ENCODE results near the gene CCDC116.
"Not testable (repeated sequence)": the region's sequence is repeated elsewhere in the genome, so short reads cannot be mapped to it uniquely, and the experiment has no call there.

Gene CCDC116

GRCh38 chr22:21677606-21678443, 45.3 kb downstream of the CCDC116 start:
- no peak overlapping the region for H3K4me3 ChIP-seq (ENCODE audit: low read length)
- no peak overlapping the region for H2AFZ ChIP-seq (ENCODE audit: low read depth, low read length)
- H3K4me1 ChIP-seq (ENCODE audit: insufficient read depth, low read length) = no peaks in the 10 kb centered on the region
- peaks cover 4% of the 10 kb centered on the region for H3K9me3 ChIP-seq (ENCODE audit: low read length)
- H3K27me3 ChIP-seq (ENCODE audit: insufficient read depth, low read length) = no peaks in the 10 kb centered on the region
- peaks cover 47% of the 10 kb centered on the region for H3K36me3 ChIP-seq (ENCODE audit: insufficient read depth, low read length)

GRCh38 chr22:21678842-21679241, 46.3 kb downstream of the CCDC116 start:
- H3K4me3 ChIP-seq (ENCODE audit: low read length); H3K9me3 ChIP-seq (ENCODE audit: low read length); H3K4me1 ChIP-seq (ENCODE audit: insufficient read depth, low read length); H2AFZ ChIP-seq (ENCODE audit: low read depth, low read length); H3K27me3 ChIP-seq (ENCODE audit: insufficient read depth, low read length): not testable (repeated sequence)
- H3K36me3 ChIP-seq (ENCODE audit: insufficient read depth, low read length) = peaks cover 42% of the 10 kb centered on the region

GRCh38 chr22:21679383-21679782, 46.8 kb downstream of the CCDC116 start:
- Histone ChIP-seq H3K27me3 (ENCODE audit: insufficient read depth, low read length) (no peaks in the 10 kb centered on the region), H3K4me3 (ENCODE audit: low read length) (no peak overlapping the region), H3K4me1 (ENCODE audit: insufficient read depth, low read length) (no peaks in the 10 kb centered on the region), H3K36me3 (ENCODE audit: insufficient read depth, low read length) (peaks cover 36% of the 10 kb centered on the region), H2AFZ (ENCODE audit: low read depth, low read length) (no peak overlapping the region), H3K9me3 (ENCODE audit: low read length) (peaks cover 4% of the 10 kb centered on the region)

- H3K36me3 ChIP-seq (ENCODE audit: insufficient read depth, low read length) = peaks cover 24% of the 10 kb centered on the region
- no peak overlapping the region for H2AFZ ChIP-seq (ENCODE audit: low read depth, low read length)
- no peaks in the 10 kb centered on the region for H3K27me3 ChIP-seq (ENCODE audit: insufficient read depth, low read length)
- H3K9me3 ChIP-seq (ENCODE audit: low read length) = peaks cover under 1% of the 10 kb centered on the region
- no peak overlapping the region for H3K4me3 ChIP-seq (ENCODE audit: low read length)
- H3K4me1 ChIP-seq (ENCODE audit: insufficient read depth, low read length) = no peaks in the 10 kb centered on the region
Measured at GRCh38 chr22:21680830-21681565, 48.4 kb downstream of the CCDC116 start.

DNA sequence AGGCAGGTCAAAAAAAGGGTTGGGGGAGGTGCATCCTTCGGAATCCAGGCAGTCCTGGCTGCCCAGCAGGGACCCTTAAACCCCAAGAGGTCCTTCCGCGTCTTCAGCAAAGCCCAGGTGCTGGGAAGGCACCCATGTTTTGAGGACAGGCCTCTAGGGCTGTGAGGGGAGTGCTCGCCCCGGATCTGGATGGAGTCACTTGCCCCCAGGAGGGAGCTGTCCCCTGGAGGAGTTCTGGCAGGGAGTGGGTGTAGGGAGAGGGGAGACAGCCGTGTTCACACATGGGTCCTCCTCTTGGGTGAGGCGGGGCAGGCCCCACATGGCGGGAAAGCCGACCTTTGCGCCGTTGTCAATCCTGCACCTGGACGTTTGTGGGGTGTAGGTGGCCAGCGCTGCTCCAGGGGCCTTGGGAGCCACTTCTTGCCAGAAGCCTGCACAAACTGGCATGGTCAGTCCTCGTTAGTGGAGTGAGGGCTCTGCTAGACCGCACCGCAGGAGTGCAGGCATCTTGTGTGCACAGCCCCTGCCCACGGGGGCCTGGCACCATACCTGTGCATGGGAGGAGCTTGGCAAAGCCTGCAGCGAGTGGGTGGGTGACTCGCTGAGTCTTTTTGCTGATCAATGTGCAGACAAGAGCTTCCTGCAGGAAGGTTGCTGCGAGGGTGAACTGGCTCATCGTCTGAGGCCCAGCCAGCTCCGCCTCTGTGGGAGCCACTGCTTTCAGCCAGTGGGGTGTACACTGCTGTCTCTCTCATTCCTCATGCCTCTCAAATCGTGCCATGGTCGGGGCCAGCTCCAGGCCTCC, 49.2 kb downstream of the CCDC116 start:
- H3K36me3 ChIP-seq (ENCODE audit: insufficient read depth, low read length) = peaks cover 29% of the 10 kb centered on the region
- H3K4me3 ChIP-seq (ENCODE audit: low read length) = no peak overlapping the region
- H3K4me1 ChIP-seq (ENCODE audit: insufficient read depth, low read length) = no peaks in the 10 kb centered on the region
- no peak overlapping the region for H2AFZ ChIP-seq (ENCODE audit: low read depth, low read length)
- H3K27me3 ChIP-seq (ENCODE audit: insufficient read depth, low read length) = no peaks in the 10 kb centered on the region
- no peaks in the 10 kb centered on the region for H3K9me3 ChIP-seq (ENCODE audit: low read length)

DNA sequence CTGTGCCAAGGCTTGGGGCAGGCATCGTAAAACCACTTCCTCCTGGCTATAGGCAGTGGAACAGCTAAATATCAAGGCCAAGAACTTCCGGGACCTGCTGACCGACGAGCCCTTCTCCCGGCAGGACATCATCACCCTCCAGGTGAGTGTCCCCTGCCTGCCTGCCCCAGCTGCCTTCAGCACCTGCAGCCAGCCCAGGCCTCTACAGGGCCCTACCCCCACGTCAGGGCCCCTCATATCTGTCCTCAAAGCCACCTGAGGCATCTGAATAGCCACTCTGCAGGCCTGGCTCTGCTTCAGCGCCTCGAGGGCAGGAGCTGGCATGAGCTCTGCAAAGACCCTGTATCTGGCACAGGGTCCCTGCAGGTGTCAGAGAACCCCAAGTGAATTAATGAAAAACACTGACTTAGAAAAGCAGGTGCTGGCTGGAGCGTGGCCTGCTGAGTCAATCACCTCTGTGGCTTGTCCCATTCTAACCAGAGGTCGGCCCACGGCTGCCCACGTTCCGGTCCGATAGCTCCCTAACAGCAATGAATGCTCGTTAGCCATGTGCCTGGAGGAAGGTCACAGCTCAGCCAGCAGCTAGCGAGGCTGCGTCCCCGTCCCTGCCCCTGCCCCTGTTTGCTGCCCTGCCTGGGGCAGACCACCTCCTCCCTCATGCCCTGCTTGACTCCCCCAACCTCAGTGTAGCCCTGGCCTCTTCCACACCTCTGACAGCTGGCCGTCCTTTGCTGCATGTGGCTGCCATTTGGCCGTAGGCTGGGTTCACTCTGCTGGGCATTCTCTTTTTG, 50.0 kb downstream of the CCDC116 start:
- H2AFZ ChIP-seq (ENCODE audit: low read depth, low read length) = no peak overlapping the region
- H3K4me3 ChIP-seq (ENCODE audit: low read length) = no peak overlapping the region
- no peaks in the 10 kb centered on the region for H3K27me3 ChIP-seq (ENCODE audit: insufficient read depth, low read length)
- H3K9me3 ChIP-seq (ENCODE audit: low read length) = no peaks in the 10 kb centered on the region
- no peaks in the 10 kb centered on the region for H3K4me1 ChIP-seq (ENCODE audit: insufficient read depth, low read length)
- H3K36me3 ChIP-seq (ENCODE audit: insufficient read depth, low read length) = peaks cover 33% of the 10 kb centered on the region

GRCh38 chr22:21683401-21683811, 50.8 kb downstream of the CCDC116 start:
- H3K4me1 ChIP-seq (ENCODE audit: insufficient read depth, low read length) = no peaks in the 10 kb centered on the region
- H3K4me3 ChIP-seq (ENCODE audit: low read length) = no peak overlapping the region
- H3K9me3 ChIP-seq (ENCODE audit: low read length) = no peaks in the 10 kb centered on the region
- peaks cover 38% of the 10 kb centered on the region for H3K36me3 ChIP-seq (ENCODE audit: insufficient read depth, low read length)
- no peaks in the 10 kb centered on the region for H3K27me3 ChIP-seq (ENCODE audit: insufficient read depth, low read length)
- H2AFZ ChIP-seq (ENCODE audit: low read depth, low read length) = no peak overlapping the region

- Histone ChIP-seq H3K36me3 (ENCODE audit: insufficient read depth, low read length) (peaks cover 42% of the 10 kb centered on the region), H2AFZ (ENCODE audit: low read depth, low read length) (no peak overlapping the region), H3K27me3 (ENCODE audit: insufficient read depth, low read length) (no peaks in the 10 kb centered on the region), H3K4me1 (ENCODE audit: insufficient read depth, low read length) (no peaks in the 10 kb centered on the region), H3K4me3 (ENCODE audit: low read length) (no peak overlapping the region), H3K9me3 (ENCODE audit: low read length) (no peaks in the 10 kb centered on the region)
Measured at GRCh38 chr22:21684492-21685163, 52.1 kb downstream of the CCDC116 start.

GRCh38 chr22:21685164-21685513, 52.6 kb downstream of the CCDC116 start:
- Histone ChIP-seq H2AFZ (ENCODE audit: low read depth, low read length) (no peak overlapping the region), H3K36me3 (ENCODE audit: insufficient read depth, low read length) (peaks cover 44% of the 10 kb centered on the region), H3K9me3 (ENCODE audit: low read length) (no peaks in the 10 kb centered on the region), H3K4me1 (ENCODE audit: insufficient read depth, low read length) (no peaks in the 10 kb centered on the region), H3K27me3 (ENCODE audit: insufficient read depth, low read length) (no peaks in the 10 kb centered on the region), H3K4me3 (ENCODE audit: low read length) (no peak overlapping the region)

DNA sequence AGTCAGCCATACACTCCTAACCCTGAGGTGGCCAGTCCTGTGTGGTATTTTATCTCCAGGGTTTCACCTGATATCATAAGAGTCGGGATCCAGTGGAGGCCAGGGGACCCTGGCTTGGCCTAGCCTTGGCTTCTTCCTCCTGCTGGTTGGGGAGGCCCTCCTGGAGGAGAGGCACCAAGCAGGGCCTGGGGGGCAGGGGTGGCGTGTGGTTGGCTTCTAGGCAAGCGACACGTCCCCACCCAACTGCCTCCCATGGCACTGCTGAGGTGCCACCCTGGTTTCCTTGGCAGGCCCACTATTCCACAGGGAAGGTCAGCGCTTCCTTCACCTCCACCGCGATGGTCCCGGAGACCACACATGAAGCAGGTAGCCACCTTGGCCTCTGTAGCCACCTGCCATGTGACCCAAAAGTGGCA, 53.6 kb downstream of the CCDC116 start:
- H3K4me3 ChIP-seq (ENCODE audit: low read length) = no peak overlapping the region
- no peaks in the 10 kb centered on the region for H3K27me3 ChIP-seq (ENCODE audit: insufficient read depth, low read length)
- H3K36me3 ChIP-seq (ENCODE audit: insufficient read depth, low read length) = peaks cover 42% of the 10 kb centered on the region
- no peaks in the 10 kb centered on the region for H3K4me1 ChIP-seq (ENCODE audit: insufficient read depth, low read length)
- no peak overlapping the region for H2AFZ ChIP-seq (ENCODE audit: low read depth, low read length)
- H3K9me3 ChIP-seq (ENCODE audit: low read length) = no peaks in the 10 kb centered on the region

All from neuron (in vitro differentiated cells).